ENCODE data around the gene SIX4. TPM values are rescaled to one million over a fixed set of nuclear protein-coding genes. Genes with fewer than 3 reads are reported as not detected.

The SIX4 gene
- total RNA-seq, 1 experiment from 2014 or later = 26.5 TPM

DNA sequence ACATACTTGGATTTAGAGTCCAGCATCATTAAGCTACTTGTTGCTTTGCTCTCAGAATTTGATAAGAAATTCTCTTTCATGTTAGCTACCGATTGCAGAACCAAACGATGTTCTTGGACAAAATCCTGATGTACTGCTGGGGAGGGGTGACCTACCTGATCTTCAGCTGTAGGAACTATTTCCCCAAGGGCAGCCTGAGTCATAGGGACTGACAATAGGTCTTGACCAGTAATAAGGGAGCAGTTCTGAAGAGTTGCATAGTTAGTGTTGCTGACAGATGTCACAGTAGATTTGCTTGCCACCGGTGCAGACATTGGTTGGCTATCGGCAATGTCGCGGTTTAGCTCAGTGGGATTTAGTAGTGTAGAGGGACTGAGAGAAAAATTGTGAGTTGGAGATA is 10.6 kb downstream of the SIX4 start:
- Mint-ChIP-seq H3K27ac (peak overlapping the region in 1 of 3 experiments; percentile 41; a peak in 2 of 7 replicates), H3K4me1 (peaks cover 15 to 21% of the 10 kb centered on the region in 2 experiments), H3K4me3 (no peak overlapping the region), H3K27me3 (ENCODE audit: low read depth) (no peaks in the 10 kb centered on the region), H3K9me3 (no peaks in the 10 kb centered on the region), H3K36me3 (ENCODE audit: insufficient read depth in 1 of 3, low read depth in 3 of 3) (peaks cover 13 to 32% (median 31%) of the 10 kb centered on the region in 3 experiments; a peak in 6 of 7 replicates)
- Histone ChIP-seq H3K14ac (ENCODE audit: insufficient read depth, low read length) (no peak overlapping the region), H2AFZ (ENCODE audit: low read length) (no peak overlapping the region), H2BK5ac (ENCODE audit: insufficient read length, low read length) (no peak overlapping the region), H4K20me1 (ENCODE audit: control insufficient read depth, insufficient read depth, insufficient read length) (no peaks in the 10 kb centered on the region), H3K79me1 (ENCODE audit: insufficient read depth, low read depth, low read length, poor library complexity, severe bottlenecking) (no peaks in the 10 kb centered on the region), H3K27ac (ENCODE audit: insufficient read length, low read depth, low read length) (no peak overlapping the region), H2BK20ac (ENCODE audit: low read depth, low read length, poor library complexity, severe bottlenecking) (no peak overlapping the region), H4K5ac (ENCODE audit: insufficient read length, low read depth, low read length) (no peak overlapping the region), H3K18ac (ENCODE audit: insufficient read length, low read depth, low read length) (no peak overlapping the region), H3K4me1 (ENCODE audit: insufficient read depth, low read length) (no peaks in the 10 kb centered on the region), H3K4ac (ENCODE audit: low read depth, low read length) (no peak overlapping the region), H3K9me3 (ENCODE audit: control insufficient read depth, low read depth, low read length) (no peaks in the 10 kb centered on the region), H2AK5ac (ENCODE audit: insufficient read length, low read length) (no peak overlapping the region), H3K27me3 (ENCODE audit: insufficient read depth, low read length) (no peaks in the 10 kb centered on the region), H2BK120ac (ENCODE audit: low read depth, low read length, poor library complexity, severe bottlenecking) (no peak overlapping the region), H3K56ac (ENCODE audit: insufficient read length, low read depth, low read length) (no peak overlapping the region), H3K9ac (ENCODE audit: extremely low read depth, insufficient read length, low read length) (no peak overlapping the region), H3K4me2 (ENCODE audit: insufficient read depth, insufficient read length, low read length) (no peak overlapping the region), H3K79me2 (ENCODE audit: insufficient read depth, low read length) (no peaks in the 10 kb centered on the region), H3K23me2 (ENCODE audit: insufficient read length, low read depth, low read length, poor library complexity, severe bottlenecking) (no peaks in the 10 kb centered on the region), H2BK15ac (ENCODE audit: low read depth, low read length) (no peak overlapping the region), H3T11ph (ENCODE audit: low read length) (no peak overlapping the region), H2BK12ac (ENCODE audit: insufficient read length, low read depth, low read length) (no peak overlapping the region), H4K8ac (replicated peaks; ENCODE audit: insufficient read length, low read depth, low read length) (no peak overlapping the region), H3K23ac (ENCODE audit: insufficient read length, low read depth, low read length) (no peak overlapping the region), H4K91ac (ENCODE audit: insufficient read length, low read depth, low read length) (no peak overlapping the region)
- WGBS (ENCODE audit: extremely low coverage, insufficient read length, low lambda C conversion rate) = no CpG with 5 or more reads among the region's 6 CpGs
- TF ChIP-seq, protein P1, sequence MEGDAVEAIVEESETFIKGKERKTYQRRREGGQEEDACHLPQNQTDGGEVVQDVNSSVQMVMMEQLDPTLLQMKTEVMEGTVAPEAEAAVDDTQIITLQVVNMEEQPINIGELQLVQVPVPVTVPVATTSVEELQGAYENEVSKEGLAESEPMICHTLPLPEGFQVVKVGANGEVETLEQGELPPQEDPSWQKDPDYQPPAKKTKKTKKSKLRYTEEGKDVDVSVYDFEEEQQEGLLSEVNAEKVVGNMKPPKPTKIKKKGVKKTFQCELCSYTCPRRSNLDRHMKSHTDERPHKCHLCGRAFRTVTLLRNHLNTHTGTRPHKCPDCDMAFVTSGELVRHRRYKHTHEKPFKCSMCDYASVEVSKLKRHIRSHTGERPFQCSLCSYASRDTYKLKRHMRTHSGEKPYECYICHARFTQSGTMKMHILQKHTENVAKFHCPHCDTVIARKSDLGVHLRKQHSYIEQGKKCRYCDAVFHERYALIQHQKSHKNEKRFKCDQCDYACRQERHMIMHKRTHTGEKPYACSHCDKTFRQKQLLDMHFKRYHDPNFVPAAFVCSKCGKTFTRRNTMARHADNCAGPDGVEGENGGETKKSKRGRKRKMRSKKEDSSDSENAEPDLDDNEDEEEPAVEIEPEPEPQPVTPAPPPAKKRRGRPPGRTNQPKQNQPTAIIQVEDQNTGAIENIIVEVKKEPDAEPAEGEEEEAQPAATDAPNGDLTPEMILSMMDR (conservative IDR thresholded peaks at IDR 0.05) = no peak
- no peak for DNase-seq
